GM19468 (cell line): Measurements from ENCODE around the gene SH3GL1.

Experiments
- ATAC-seq: cut with Tn5 transposase; IDR thresholded peaks from one replicate; pipeline ENCODE4 v1.9.1; 2021; ENCODE audit warnings: mild to moderate bottlenecking, moderate library complexity, moderate number of reproducible peaks; ENCODE audit not compliant: unreplicated experiment; ENCODE audit errors: extremely low read depth

SH3GL1 gene

DNA sequence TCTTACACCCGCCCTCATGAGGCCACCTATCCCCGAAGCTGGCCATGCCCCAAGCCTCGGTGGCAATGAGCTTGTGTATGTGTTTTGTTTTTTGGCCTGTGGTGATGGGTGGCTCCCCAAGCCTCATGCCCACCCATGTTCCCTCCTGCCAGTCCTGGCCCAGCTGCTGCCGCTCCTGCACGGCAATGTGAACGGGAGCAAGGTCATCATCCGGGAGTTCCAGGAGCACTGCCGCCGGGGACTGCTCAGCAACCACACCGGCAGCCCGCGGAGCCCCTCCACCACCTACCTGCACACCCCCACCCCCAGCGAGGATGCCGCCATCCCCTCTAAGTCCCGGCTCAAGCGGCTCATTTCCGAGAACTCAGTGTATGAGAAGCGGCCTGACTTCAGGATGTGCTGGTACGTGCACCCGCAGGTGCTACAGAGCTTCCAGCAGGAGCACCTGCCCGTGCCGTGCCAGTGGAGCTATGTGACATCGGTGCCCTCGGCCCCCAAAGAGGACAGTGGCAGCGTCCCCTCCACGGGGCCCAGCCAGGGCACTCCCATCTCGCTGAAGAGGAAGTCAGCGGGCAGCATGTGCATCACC, 32.7 kb upstream of the SH3GL1 start:
- no peak for ATAC-seq

DNA sequence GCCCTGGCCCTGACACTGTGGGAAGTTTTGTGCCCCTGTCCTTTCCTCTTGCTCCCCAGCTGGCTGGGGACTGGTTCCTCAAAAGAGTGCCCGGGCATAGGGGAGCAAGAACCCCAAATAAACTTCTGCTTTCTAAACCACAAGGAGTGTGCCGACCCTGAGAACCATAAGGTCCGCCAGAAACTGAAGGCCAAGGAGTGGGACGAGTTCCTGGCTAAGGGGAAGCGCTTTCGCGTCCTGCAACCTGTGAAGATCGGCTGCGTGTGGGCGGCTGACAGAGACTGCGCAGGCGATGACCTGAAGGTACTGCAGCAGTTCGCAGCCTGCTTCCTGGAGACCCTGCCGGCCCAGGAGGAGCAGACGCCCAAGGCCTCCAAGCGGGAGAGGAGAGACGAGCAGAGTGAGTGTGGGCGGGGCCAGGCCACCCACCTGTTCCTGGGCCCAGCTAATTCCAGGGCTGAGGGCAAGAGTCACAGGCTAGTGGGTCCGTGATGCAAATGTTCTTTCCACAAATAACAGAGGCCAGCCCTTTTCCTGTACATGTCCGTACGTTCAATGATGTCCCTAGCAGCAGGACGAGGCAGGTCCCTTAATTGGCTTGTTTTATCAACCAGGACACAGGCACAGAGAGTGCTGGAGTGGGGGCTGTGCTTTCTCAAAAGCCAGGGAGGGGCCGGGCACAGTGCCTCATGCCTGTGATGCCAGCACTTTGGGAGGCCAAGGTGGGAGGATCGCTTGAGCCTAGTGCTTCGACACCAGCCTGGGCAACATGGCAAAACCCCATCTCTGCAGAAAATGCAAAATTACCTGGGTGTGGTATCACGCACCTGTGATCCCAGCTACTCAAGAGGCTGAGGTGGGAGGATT, 31.7 kb upstream of the SH3GL1 start:
- no peak for ATAC-seq

DNA sequence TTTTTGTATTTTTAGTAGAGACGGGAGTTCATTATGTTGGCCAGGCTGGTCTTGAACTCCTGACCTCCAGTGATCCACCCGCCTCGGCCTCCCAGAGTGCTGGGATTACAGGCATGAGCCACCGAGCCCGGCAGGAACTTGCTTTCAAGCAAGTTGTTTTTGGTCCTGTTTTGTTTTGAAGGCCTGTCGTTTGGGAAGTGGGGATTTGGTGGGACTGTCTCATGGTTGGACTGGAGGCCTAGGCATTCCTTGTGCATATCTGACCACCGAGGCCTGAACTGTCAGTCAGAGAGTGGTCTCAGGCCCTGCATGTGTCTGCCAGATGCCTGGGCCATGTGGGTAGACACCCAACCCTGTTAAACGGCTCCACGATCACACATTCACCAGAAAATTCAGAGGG, 30.9 kb upstream of the SH3GL1 start:
- no peak for ATAC-seq

DNA sequence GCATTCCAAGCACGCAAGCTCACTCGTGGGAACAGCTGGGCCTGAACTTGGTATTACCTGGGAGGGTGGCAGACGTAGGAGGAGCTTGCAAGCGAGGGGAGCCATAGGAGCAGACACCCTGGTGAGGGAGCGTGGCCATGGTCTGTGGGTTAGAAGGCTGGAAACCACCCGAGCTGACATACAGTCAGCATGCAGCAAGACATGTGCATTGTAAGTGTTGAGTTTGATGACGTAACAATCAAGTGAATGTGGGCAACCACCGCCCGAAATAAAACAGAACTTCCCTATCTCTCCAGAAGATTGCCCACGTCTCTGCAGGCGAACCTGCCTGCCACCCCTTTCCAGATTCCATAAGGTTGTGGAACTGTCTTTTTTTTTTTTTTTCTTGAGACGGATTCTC, 30.4 kb upstream of the SH3GL1 start:
- ATAC-seq = no peak

DNA sequence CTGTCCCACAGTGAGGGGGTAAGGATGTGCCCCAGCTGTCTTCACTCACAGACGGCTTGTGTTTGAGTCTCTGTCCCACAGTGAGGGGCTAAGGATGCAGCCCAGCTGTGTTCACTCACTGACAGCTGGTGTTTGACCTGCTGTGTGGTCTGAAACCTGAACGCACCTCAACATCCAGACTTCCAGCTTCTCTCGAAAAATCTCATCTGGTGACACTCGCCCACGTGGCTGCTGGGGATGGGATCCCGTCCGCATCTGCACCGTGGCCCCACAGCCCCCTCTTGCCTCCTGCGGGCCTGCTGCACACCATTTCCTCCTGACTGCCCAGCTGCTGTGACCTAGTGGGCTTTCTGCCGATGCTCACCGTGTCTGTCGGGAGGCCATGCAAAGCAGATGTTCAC, 29.4 kb upstream of the SH3GL1 start:
- ATAC-seq = no peak

DNA sequence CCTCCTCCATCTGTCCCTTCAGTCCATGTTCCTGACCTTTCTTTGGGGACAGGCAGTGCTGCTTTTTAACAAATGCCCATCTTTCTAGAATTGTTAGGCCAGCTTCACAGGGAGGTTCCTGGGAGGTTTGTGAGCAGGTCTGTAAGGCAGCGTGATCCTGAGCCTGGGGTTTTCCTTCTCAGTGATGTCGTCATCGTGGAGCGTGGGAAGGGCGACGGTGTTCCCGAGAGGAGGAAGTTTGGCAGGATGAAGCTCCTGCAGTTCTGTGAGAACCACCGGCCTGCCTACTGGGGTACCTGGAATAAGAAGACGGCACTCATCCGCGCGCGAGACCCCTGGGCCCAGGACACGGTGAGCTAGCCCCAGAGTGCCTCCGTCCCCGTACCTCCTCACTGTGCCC, 28.9 kb upstream of the SH3GL1 start:
- no peak for ATAC-seq

DNA sequence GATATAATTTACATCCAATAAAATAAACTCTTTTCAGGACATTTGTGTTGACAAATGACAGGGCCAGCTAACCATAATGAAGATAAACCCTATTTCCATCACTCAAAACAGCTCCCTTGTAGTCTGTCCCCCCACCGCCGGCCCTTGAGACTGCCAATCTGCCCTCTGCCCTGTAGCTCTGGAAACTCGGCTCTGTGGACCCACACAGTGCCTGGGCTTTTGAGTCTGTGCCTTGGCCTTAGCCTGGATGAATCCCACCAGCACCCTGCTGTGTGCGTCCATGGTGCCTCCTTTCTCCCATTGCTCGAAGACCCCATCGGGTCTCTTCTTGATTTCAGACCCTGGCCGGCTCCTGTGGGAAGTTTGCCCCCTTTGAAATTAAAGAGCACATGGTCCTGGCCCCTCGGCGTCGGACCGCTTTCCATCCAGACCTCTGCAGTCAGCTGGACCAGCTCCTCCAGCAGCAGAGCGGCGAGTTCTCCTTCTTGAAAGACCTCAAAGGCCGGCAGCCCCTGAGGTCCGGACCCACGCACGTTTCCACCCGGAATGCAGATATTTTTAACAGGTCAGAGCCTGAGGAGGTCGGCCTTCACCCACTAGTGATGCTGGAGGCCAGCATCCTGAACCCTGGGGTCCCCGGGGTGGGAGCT, 28.1 kb upstream of the SH3GL1 start:
- no peak for ATAC-seq

DNA sequence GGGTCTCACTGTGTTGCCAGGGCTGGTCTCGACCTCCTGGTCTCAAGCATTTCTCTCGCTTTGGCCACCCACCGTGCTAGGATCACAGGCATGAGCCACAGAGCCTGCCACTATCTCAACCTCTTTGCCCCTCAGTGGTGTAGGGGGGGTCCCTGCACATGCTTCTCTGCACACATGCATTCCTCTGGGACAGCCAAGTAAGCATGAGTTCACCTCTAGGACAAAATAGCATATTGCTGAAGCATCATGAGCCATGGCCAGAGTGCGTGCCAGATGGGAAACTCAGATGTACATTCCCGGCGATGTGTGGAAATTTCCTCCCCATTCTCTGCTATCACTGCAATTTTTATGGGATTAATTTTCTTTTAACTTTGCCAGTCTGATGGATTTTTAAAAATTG, 25.2 kb upstream of the SH3GL1 start:
- no peak for ATAC-seq

DNA sequence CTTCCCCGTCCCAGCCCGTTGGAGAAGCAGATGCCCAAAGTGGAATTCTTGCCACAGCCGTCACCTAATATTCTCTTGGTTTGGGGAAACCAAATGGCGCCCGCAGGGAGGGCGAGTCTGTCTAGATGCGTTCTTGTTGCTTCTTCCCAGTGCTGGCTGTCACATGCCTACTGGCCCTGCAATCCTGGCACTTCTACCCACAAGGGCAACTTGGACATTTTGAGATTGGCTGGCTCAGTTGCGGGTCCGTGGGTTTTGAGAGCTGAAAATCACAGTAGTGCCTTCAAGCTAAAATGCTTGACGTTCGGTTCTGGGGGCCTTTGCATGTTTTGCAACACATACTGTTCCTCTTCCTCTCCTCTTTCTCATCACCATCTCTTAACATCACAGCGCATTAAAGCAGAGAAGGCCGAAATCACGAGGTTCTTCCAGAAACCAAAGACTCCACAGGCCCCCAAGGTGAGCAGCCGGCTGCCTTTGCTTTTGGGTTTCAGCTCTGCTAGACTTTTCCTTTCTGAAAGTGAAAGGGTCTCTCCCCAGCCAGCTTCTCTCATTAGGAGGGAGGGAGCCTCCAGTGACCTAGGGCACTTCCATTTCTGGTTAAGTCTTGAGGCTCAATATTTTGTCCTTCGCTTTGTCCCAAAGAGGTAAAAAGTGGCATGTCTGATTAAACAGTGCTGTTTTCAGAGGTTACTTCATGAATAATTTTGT, 23.2 kb upstream of the SH3GL1 start:
- ATAC-seq = no peak

DNA sequence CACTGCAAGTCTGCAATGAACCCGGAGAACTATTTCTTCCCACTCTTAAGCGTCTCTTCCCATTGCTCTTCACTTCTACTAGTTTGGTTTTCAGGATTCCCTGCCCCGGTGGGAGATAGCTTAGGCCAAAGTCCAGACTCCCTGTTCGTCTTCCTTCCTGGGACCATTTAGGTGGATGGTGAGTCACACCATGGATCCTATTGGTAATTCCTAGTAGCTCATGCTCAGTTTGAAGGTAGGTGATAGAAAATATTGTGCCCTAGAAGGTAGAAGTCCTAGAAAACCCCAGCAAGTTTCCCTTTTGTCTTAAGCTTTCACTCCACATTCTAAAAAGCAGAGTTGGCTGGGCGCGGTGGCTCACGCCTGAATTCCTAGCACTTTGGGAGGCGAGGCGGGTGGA, 15.9 kb upstream of the SH3GL1 start:
- no peak for ATAC-seq

DNA sequence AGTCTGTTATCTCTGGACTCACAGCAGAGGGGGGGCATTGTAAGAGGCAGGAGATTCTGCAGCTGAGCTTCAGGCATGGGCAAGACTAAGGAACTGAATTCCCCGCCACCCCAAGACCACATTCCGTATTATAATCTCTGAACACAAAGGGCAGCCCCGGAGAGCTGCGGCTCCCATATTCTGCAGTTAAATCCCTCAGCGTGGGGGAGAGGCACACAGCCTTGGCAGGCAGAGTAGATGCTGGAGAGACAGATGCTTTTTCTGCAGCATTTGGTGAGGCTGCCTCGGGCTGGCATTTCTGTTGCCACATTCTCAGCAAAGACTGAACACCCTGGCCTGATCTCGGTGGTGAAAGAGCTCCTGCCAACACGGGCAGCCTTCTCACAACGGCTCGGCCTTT, 15.0 kb upstream of the SH3GL1 start:
- no peak for ATAC-seq

DNA sequence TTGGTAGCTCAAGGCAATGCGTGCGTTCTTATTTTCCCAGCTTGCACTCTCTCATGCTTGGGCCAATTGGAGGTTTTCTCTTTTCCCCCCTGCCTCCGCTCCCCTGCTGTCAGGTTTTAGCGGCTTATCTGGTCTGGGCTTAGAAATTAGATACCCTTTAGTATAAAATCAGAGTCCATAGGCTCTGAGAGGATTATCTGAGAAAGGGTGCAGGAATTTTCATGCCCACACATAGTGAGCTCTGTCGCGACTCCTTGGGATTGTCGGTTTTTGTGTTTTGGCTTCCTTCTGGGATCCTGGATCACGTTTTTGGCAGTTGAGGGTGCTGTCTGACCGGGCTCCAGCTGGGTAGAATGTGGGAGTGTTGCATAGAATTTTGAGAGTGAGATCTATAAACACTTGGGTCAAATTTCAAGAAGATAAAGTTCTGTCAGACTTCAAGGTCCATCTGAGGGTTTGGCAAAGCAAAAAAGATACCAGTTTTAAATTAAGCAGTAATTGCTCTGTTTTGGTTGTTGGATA, 14.5 kb upstream of the SH3GL1 start:
- ATAC-seq = no peak

DNA sequence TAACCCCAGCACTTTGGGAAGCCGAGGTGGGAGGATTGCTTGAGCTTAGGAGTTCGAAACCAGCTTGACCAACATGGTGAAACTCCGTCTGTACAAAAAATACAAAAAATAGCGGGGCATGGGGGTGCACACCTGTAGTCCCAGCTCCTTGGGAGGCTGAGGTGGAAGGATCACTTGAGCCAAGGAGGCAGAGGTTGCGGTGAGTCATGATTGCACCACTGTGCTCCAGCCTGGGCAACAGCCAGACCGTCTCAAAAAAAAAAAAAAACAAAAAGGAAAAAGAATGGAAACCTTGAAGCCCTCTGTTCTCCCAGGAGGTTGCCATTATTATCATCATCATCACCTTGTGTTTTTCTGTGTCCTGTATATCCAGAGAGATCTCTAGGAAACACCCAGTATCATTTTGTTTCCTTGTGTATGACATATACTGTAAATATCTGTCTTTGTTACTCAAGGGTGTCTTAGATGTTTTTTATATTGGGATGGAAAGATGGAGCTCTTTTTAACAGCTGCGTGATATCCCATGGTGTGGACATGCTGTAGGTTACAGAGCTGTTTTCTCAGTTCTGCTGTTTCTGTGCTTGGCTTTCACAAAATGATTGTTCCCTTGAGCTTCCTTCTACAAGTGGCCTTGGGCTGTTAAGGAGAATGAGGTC, 13.9 kb upstream of the SH3GL1 start:
- ATAC-seq = no peak

DNA sequence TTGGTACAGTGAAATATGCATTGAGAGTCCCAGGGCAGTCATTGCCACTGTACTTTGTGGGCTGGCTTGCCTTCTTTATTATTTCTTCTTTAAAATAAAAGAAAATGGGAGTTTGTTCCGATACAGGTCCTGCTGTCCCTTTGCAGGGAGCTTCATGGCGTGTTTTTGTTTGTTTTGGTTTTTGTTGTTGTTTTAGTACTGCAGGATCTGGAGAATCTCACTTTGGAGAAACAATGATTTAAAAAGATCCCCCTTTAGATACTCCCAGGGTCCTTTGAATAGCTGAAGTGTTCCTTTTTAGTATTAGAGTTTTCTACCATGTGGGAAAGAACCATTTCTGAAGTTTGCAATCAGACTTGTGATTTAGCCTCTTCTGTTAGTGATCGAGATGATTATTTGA, 13.2 kb upstream of the SH3GL1 start:
- no peak for ATAC-seq

DNA sequence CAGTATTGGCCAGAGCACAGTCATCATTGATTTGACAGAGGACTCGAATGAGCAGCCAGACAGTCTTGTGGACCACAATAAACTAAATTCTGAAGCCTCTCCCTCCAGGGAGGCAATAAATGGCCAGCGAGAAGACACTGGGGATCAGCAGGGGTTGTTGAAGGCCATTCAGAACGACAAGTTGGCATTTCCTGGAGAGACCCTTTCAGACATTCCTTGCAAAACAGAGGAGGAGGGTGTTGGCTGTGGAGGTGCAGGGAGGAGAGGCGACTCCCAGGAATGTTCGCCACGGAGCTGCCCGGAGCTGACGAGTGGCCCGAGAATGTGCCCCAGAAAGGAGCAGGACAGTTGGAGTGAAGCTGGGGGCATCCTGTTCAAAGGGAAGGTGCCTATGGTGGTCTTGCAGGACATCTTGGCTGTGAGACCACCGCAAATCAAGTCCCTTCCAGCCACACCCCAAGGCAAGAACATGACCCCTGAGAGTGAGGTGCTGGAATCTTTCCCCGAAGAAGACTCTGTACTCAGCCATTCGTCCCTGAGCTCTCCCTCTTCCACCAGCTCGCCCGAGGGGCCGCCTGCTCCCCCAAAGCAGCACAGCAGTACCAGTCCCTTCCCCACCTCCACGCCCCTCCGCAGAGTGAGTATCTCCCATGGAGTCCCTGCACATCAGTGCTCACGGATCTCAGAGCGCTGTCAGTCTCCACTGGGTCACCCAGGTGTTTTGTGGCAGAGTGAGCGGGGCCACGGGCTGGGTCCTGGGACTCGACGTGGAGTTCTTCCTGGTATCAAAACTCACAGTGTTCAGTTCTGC, 9.0 kb upstream of the SH3GL1 start:
- no peak for ATAC-seq

DNA sequence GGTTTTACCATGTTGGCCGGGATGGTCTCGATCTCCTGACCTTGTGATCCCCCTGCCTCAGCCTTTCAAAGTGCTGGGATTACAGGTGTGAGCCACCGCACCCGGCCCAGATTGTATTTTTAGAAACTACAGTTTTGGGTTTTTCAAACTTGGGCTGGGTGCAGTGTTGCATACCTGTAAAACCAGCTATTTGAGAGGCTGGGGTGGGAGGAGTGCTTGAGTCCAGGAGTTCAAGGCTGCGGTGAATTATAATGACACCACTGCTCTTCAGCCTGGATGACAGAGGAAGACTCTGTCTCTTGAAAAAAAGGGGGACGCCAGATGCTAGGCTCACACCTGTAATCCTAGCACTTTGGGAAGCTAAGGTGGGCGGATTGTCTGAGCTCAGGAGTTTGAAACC, 6.3 kb upstream of the SH3GL1 start:
- no peak for ATAC-seq

DNA sequence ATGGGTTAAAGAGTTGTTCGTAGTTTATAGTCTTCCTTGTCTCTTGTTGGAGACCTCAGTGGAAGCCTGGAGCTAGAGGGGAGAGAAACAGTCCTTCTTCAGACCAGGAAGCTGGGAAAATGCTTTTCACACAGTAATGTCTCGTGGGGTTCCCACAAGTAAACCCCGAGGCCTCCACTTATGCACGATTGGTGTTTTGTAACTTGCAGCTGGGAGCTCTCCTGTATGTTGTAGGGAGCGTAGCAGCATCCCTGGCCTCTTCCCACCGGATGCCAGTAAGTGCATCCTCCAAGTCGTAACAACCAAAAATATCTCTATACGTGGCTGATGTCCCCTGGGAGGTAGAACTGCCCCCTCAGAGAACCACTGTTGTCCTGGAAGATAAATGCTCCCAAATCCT, 5.6 kb upstream of the SH3GL1 start:
- ATAC-seq = no peak

DNA sequence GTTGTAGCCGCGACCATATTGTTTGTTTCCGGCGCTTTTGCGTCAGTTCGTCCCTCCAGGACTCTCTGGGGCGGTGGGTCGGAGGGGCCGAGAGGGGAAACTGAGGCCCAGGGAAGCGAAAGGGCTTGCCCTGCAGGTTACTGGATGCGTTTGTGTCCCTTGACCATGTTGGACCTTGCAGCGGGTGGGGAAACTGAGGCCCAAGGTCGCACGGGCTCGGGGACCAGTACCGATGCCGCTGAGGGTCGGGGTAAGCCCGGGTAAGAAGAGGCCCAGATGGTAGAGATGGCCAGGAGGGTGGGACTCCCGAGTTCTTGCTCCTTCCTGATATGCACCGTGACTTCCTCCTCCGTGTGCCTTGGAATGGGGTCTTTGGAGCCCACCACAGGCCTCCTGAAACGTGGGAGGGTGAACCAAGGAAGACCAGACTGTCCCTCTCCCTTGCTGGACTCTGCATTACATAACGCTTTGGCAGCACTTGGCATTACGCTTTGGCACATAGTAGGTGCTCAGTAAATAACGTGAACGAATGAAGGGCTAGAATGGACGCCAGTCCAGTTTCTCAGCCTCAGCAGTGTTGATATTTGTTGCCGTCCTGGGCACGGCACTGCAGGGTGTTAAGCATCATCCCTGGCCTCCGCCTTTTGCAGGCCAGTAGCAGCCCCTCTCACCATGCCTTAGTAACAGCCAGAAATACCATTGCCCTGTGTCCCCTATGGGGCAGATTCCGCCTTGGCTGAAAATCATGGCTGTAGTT, 2.8 kb upstream of the SH3GL1 start:
- no peak for ATAC-seq
